Neural crest cell (in vitro differentiated cells): Measurements from ENCODE around the gene PRR5L. TPM values are rescaled to one million over a fixed set of nuclear protein-coding genes. Genes with fewer than 3 reads are reported as not detected.

Experiments used
- DNase-seq: peaks from one replicate; pipeline ENCODE4 v3.0.0; 2021; ENCODE audit warnings: low read depth, mixed read lengths, low spot score
- H3K27ac Mint-ChIP-seq: one replicate; pipeline ENCODE4 v1.8.0; 2021; ENCODE audit warnings: mild to moderate bottlenecking, mixed read lengths; ENCODE audit not compliant: unreplicated experiment
- H3K27me3 Mint-ChIP-seq: 2 replicates; pipeline ENCODE4 v1.8.0; 2021; ENCODE audit warnings: low read depth, mild to moderate bottlenecking, mixed read lengths
- H3K36me3 Mint-ChIP-seq: 2 replicates; pipeline ENCODE4 v1.8.0; 2021; ENCODE audit warnings: low read depth, mild to moderate bottlenecking, mixed read lengths
- H3K4me1 Mint-ChIP-seq: 2 replicates; pipeline ENCODE4 v1.8.0; 2021; ENCODE audit warnings: mixed read lengths
- H3K4me3 Mint-ChIP-seq: one replicate; pipeline ENCODE4 v1.8.0; 2021; ENCODE audit warnings: mild to moderate bottlenecking, mixed read lengths
- H3K9me3 Mint-ChIP-seq: 2 replicates; pipeline ENCODE4 v1.8.0; 2021; ENCODE audit warnings: mixed read lengths
- CTCF ChIP-seq: fragments of 200-600 bp; sonication (generic); conservative IDR thresholded peaks from 2 replicates; pipeline ENCODE4 v1.5.0; 2021; ENCODE audit warnings: antibody characterized with exemption, mild to moderate bottlenecking
- total RNA-seq: library from RNA; stranded (reverse); gene quantifications from 2 replicates; pipeline ENCODE4 v1.2.1, GENCODE V29; 2021

PRR5L gene
- total RNA-seq, 1 donor from 2014 or later, result 6.6 TPM

GRCh38 chr11:36426226-36426848 lies 130.2 kb downstream of the PRR5L start:
- Mint-ChIP-seq H3K9me3 (no peaks in the 10 kb centered on the region), H3K27me3 (no peaks in the 10 kb centered on the region), H3K4me3 (no peak overlapping the region), H3K36me3 (no peaks in the 10 kb centered on the region), H3K4me1 (peaks cover 8% of the 10 kb centered on the region), H3K27ac (no peak overlapping the region)
- DNase-seq, result no peak
- no peak for TF ChIP-seq CTCF

DNA sequence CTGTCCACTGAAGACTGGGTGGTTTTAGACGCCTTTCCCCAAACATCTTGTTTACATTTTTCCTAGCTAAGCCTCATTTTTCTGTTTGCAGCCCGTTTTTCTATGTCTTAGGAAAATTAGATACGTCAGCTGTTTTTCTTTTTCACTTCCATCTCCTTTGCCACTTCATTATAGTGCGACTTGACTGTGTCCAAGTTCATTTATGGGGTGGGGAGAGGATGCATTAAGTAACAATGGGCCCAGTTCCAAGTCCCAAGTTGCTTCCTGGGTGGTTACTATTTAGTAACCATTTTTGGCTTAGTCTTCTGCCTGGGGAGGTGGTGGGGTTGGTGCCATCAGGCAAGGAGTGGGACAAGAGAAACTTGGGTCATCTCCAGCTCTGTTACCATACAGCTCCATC lies 131.0 kb downstream of the PRR5L start:
- Mint-ChIP-seq H3K36me3 (no peaks in the 10 kb centered on the region), H3K27ac (no peak overlapping the region), H3K4me3 (no peak overlapping the region)

GRCh38 chr11:36427876-36428275 lies 131.8 kb downstream of the PRR5L start:
- H3K36me3 Mint-ChIP-seq, result no peaks in the 10 kb centered on the region
- H3K9me3 Mint-ChIP-seq, result no peaks in the 10 kb centered on the region
- no peak overlapping the region for H3K27ac Mint-ChIP-seq
- no peaks in the 10 kb centered on the region for H3K27me3 Mint-ChIP-seq
- no peak overlapping the region for H3K4me3 Mint-ChIP-seq
- no peak for DNase-seq
- no peak for TF ChIP-seq CTCF
- peaks cover 9% of the 10 kb centered on the region for H3K4me1 Mint-ChIP-seq

More for the DNA sequence above, 131.0 kb downstream of the PRR5L start:
- no peak for DNase-seq
- H3K4me1 Mint-ChIP-seq, result peaks cover 8% of the 10 kb centered on the region
- TF ChIP-seq CTCF, result no peak
- H3K27me3 Mint-ChIP-seq, result no peaks in the 10 kb centered on the region
- no peaks in the 10 kb centered on the region for H3K9me3 Mint-ChIP-seq

- no peak for TF ChIP-seq CTCF
- Mint-ChIP-seq H3K27me3 (no peaks in the 10 kb centered on the region), H3K4me1 (peaks cover 9% of the 10 kb centered on the region), H3K9me3 (no peaks in the 10 kb centered on the region), H3K4me3 (no peak overlapping the region), H3K36me3 (peaks cover 1% of the 10 kb centered on the region), H3K27ac (no peak overlapping the region)
- DNase-seq, result no peak
Measured at GRCh38 chr11:36431429-36432092, 135.5 kb downstream of the PRR5L start.

DNA sequence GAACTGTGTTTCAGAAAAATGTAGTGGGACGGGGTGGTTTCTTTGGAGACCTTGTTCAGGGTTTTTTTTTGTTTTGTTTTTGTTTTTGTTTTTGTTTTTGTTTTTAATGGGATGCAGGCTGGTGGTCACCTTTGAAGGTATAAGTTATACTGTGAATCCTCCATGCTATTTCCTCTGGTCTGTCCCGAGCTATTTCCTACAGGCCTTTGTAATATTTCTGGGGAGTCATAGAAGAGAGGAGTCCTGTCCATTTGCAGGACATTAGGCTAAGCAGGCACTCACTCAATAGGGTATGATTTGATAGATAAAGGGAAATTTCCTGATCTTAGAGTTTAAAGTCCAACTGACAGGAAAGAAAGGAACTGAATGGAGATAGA lies 136.0 kb downstream of the PRR5L start:
- DNase-seq, result no peak
- Mint-ChIP-seq H3K27me3 (no peaks in the 10 kb centered on the region), H3K27ac (no peak overlapping the region), H3K4me1 (peaks cover 9% of the 10 kb centered on the region), H3K4me3 (no peak overlapping the region), H3K36me3 (peaks cover 3% of the 10 kb centered on the region), H3K9me3 (no peaks in the 10 kb centered on the region)
- TF ChIP-seq CTCF, result no peak
